ENCODE measurements around the gene RAB37.

The RAB37 gene

DNA sequence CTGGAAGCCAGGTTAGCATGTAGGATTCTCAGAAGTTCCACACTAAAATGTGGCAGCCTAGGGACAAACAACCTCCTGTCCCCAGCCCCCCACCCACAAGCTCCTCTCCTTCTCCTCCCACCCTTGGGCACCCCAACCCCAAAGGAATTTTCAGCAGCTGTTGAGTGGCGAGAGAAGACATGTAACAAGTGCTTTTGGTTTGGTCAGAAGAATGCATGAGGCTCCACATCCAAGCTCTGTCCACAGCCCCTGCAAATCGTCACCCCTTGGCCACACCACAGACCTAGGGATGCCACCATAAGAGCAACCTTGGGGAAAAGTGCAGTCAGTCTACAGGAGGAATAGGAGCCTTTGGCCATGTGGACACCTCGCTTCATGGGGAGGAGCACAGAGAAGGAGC is 11.9 kb upstream of the RAB37 start:
- DNase-seq (ENCODE audit: low spot score): no peak
- Histone ChIP-seq H3K4me3 (ENCODE audit: severe bottlenecking) (no peak overlapping the region), H3K27ac (ENCODE audit: poor library complexity, severe bottlenecking) (no peak overlapping the region), H3K9me3 (ENCODE audit: severe bottlenecking) (no peaks in the 10 kb centered on the region), H3K4me1 (ENCODE audit: insufficient read depth, poor library complexity, severe bottlenecking) (no peaks in the 10 kb centered on the region), H3K36me3 (ENCODE audit: low read depth) (no peaks in the 10 kb centered on the region), H3K27me3 (ENCODE audit: insufficient read depth, poor library complexity, severe bottlenecking) (no peaks in the 10 kb centered on the region)
- no peak for ATAC-seq (ENCODE audit: low read depth)
- TF ChIP-seq, protein P1, sequence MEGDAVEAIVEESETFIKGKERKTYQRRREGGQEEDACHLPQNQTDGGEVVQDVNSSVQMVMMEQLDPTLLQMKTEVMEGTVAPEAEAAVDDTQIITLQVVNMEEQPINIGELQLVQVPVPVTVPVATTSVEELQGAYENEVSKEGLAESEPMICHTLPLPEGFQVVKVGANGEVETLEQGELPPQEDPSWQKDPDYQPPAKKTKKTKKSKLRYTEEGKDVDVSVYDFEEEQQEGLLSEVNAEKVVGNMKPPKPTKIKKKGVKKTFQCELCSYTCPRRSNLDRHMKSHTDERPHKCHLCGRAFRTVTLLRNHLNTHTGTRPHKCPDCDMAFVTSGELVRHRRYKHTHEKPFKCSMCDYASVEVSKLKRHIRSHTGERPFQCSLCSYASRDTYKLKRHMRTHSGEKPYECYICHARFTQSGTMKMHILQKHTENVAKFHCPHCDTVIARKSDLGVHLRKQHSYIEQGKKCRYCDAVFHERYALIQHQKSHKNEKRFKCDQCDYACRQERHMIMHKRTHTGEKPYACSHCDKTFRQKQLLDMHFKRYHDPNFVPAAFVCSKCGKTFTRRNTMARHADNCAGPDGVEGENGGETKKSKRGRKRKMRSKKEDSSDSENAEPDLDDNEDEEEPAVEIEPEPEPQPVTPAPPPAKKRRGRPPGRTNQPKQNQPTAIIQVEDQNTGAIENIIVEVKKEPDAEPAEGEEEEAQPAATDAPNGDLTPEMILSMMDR (IDR thresholded peaks at IDR 0.05; ENCODE audit: poor library complexity, severe bottlenecking): no peak

DNA sequence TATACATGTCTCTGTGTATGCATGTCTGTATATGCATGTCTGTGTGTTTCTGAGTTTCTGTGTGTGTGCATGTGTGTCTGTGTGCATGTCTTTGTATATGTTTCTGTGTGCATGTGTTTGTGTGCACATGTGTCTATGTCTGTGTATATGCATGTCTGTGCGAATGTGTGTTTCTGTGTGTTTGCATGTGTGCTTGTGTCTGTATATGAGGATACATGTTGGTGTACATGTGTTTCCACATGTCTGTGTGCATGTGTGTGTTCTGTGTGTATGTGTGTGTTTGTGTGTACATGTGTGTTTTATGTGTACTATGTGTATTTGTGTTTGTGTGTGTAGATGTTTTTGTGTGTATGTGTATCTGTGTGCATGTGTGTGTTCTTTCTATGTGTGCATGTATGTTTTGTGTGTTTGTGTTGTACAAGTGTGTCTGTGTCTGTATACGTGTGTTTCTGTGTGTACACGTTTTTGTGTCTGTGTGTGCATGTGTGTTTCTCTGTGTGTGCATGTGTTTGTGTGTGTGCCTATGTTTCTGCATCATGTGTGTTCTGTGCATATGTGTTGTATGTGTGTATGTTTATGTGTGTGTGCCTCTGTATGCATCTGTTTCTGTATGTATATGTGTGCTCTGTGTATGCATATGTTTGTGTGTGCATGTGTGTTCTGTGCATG is 8.9 kb upstream of the RAB37 start:
- ATAC-seq (ENCODE audit: low read depth): no peak
- no peaks in the 10 kb centered on the region for H3K36me3 ChIP-seq (ENCODE audit: low read depth)
- H3K4me1 ChIP-seq (ENCODE audit: insufficient read depth, poor library complexity, severe bottlenecking): no peaks in the 10 kb centered on the region
- no peaks in the 10 kb centered on the region for H3K27me3 ChIP-seq (ENCODE audit: insufficient read depth, poor library complexity, severe bottlenecking)
- TF ChIP-seq, protein P1 (IDR thresholded peaks at IDR 0.05; ENCODE audit: poor library complexity, severe bottlenecking): no peak
- no peak overlapping the region for H3K4me3 ChIP-seq (ENCODE audit: severe bottlenecking)
- no peaks in the 10 kb centered on the region for H3K9me3 ChIP-seq (ENCODE audit: severe bottlenecking)
- no peak overlapping the region for H3K27ac ChIP-seq (ENCODE audit: poor library complexity, severe bottlenecking)
- DNase-seq (ENCODE audit: low spot score): no peak

DNA sequence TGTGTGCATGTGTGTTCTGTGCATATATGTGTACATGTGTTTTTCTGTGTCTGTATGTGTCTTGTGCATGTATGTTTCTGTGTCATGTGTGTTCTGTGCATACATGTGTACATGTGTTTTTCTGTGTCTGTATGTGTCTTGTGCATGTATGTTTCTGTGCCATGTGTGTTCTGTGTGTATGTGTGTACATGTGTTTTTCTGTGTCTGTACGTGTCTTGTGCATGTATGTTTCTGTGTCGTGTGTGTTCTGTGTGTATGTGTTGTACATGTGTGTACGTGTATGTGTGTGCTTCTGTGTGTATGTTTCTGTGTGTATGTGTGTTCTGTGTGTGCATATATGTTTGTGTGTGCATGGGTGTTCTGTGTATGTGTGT is 8.4 kb upstream of the RAB37 start:
- TF ChIP-seq, protein P1 (IDR thresholded peaks at IDR 0.05; ENCODE audit: poor library complexity, severe bottlenecking): no peak
- no peak overlapping the region for H3K27ac ChIP-seq (ENCODE audit: poor library complexity, severe bottlenecking)
- no peak for DNase-seq (ENCODE audit: low spot score)
- H3K9me3 ChIP-seq (ENCODE audit: severe bottlenecking): no peaks in the 10 kb centered on the region
- H3K4me3 ChIP-seq (ENCODE audit: severe bottlenecking): no peak overlapping the region
- ATAC-seq (ENCODE audit: low read depth): no peak
- no peaks in the 10 kb centered on the region for H3K36me3 ChIP-seq (ENCODE audit: low read depth)
- H3K27me3 ChIP-seq (ENCODE audit: insufficient read depth, poor library complexity, severe bottlenecking): no peaks in the 10 kb centered on the region
- H3K4me1 ChIP-seq (ENCODE audit: insufficient read depth, poor library complexity, severe bottlenecking): no peaks in the 10 kb centered on the region

DNA sequence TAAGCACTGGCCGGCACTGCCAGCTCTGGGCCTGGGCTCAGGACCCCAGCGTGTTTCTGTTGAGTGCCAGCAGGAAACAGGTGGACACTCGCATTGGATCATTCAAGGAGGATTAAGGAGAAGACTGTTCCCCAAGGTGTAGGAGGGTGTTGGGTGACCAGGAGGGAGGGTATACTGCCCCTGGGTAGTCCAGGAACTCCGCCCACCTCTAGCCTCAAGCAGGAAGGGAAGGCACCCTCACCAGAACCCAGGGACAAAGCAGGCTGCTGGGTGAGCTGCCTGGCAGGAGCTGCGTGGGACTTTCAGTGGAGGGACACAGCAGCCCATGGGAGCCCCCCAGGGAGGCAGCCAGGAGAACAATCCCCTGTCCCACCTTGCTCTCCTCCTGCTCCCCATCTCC is 7.7 kb upstream of the RAB37 start:
- Histone ChIP-seq H3K27ac (ENCODE audit: poor library complexity, severe bottlenecking) (no peak overlapping the region), H3K9me3 (ENCODE audit: severe bottlenecking) (no peaks in the 10 kb centered on the region), H3K27me3 (ENCODE audit: insufficient read depth, poor library complexity, severe bottlenecking) (no peaks in the 10 kb centered on the region), H3K4me3 (ENCODE audit: severe bottlenecking) (no peak overlapping the region), H3K4me1 (ENCODE audit: insufficient read depth, poor library complexity, severe bottlenecking) (no peaks in the 10 kb centered on the region), H3K36me3 (ENCODE audit: low read depth) (no peaks in the 10 kb centered on the region)
- ATAC-seq (ENCODE audit: low read depth): no peak
- TF ChIP-seq, protein P1 (IDR thresholded peaks at IDR 0.05; ENCODE audit: poor library complexity, severe bottlenecking): no peak
- no peak for DNase-seq (ENCODE audit: low spot score)

DNA sequence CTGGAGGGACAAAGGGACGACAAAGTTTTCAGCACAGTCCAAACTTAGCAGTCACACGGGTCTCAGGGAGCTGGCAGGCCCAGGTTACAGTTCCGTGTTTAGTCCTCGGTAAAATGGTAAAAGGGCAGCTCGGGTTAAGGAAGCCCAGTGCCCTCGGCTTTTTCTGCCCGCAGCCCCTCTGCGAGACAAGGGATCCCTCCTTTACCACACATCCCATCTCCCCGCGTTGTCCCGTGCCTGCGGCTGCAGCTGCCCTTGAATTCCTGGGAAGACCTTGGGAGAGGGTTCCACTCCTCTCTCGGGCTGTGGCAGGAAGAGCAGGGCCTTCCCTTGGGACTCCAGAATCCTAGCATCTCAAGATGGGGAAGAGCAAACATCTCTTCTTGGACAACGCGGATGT is 7.2 kb upstream of the RAB37 start:
- TF ChIP-seq, protein P1 (IDR thresholded peaks at IDR 0.05; ENCODE audit: poor library complexity, severe bottlenecking): no peak
- no peaks in the 10 kb centered on the region for H3K4me1 ChIP-seq (ENCODE audit: insufficient read depth, poor library complexity, severe bottlenecking)
- ATAC-seq (ENCODE audit: low read depth) (no peak), DNase-seq (ENCODE audit: low spot score) (no peak)
- H3K4me3 ChIP-seq (ENCODE audit: severe bottlenecking): no peak overlapping the region
- no peaks in the 10 kb centered on the region for H3K27me3 ChIP-seq (ENCODE audit: insufficient read depth, poor library complexity, severe bottlenecking)
- no peaks in the 10 kb centered on the region for H3K9me3 ChIP-seq (ENCODE audit: severe bottlenecking)
- no peak overlapping the region for H3K27ac ChIP-seq (ENCODE audit: poor library complexity, severe bottlenecking)
- H3K36me3 ChIP-seq (ENCODE audit: low read depth): no peaks in the 10 kb centered on the region
